Spinal cord (tissue), 10 donors: Measurements from ENCODE around the gene PHTF1. TPM values are rescaled to one million over a fixed set of nuclear protein-coding genes. Genes with fewer than 3 reads are reported as not detected.
"Not testable (repeated sequence)": the region's sequence is repeated elsewhere in the genome, so short reads cannot be mapped to it uniquely, and the experiment has no call there.

Experiments
- DNase-seq, 6 donors: peaks; one replicate each; pipeline versions ENCODE4 v3.0.0 to v3.0.0-alpha.2; 2013 to 2015; ENCODE audit warnings: low spot score in 6 of 6, low read depth in 4 of 6
- H3K27ac ChIP-seq: one replicate; pipeline ENCODE4 v1.5.1; 2013; ENCODE audit warnings: low read depth, low read length, control low read depth
- H3K27me3 ChIP-seq: one replicate; pipeline ENCODE4 v1.6.1; 2013; ENCODE audit warnings: low read length; ENCODE audit not compliant: control insufficient read depth, insufficient read depth
- H3K36me3 ChIP-seq: one replicate; pipeline ENCODE4 v1.6.1; 2013; ENCODE audit warnings: low read length; ENCODE audit not compliant: control insufficient read depth, insufficient read depth
- H3K4me1 ChIP-seq: one replicate; pipeline ENCODE4 v1.6.1; 2013; ENCODE audit warnings: low read length; ENCODE audit not compliant: control insufficient read depth, insufficient read depth
- H3K4me3 ChIP-seq: one replicate; pipeline ENCODE4 v1.5.1; 2013; ENCODE audit warnings: low read depth, low read length, control low read depth
- H3K9me3 ChIP-seq: one replicate; pipeline ENCODE4 v1.6.1; 2013; ENCODE audit warnings: low read length; ENCODE audit not compliant: control insufficient read depth, insufficient read depth
- WGBS: methylation state at CpG from one replicate; pipeline ENCODE4 v1.1.5; 2013; ENCODE audit warnings: missing lambda C conversion rate; ENCODE audit not compliant: insufficient coverage; 5-methylcytosine and 5-hydroxymethylcytosine counted together
- polyA plus RNA-seq, 2 donors: library from polyadenylated mRNA; unstranded; fragments of 120-200 nt; gene quantifications; one replicate each; pipeline ENCODE4 v1.2.1, GENCODE V29; 2013; ENCODE audit not compliant: insufficient read length in 2 of 2
- total RNA-seq, 2 donors: library from RNA; depleted of rRNA in 1 of 2; stranded (reverse); fragments of 120-200 nt in 1 of 2; fragments of >200 nt in 1 of 2; gene quantifications; one replicate each; pipeline versions ENCODE4 v1.2.3 to v1.2.4, GENCODE V29; 2013 to 2014
- donor health status: healthy.

Gene PHTF1
- total and polyA plus RNA-seq, 4 donors = 24.8 to 28.5 (median 25.6) TPM

- no peak for DNase-seq
- no peak overlapping the region for H3K27ac ChIP-seq
- H3K36me3 ChIP-seq = peaks cover 3% of the 10 kb centered on the region
- H3K27me3 ChIP-seq = no peaks in the 10 kb centered on the region
- no peaks in the 10 kb centered on the region for H3K4me1 ChIP-seq
- 100% methylated on average over 4 of the region's 5 CpGs for WGBS
- no peak overlapping the region for H3K4me3 ChIP-seq
- H3K9me3 ChIP-seq = no peaks in the 10 kb centered on the region
Measured at GRCh38 chr1:113742515-113742914, 16.8 kb downstream of the PHTF1 start.

- Histone ChIP-seq H3K36me3 (peaks cover 11% of the 10 kb centered on the region), H3K27me3 (no peaks in the 10 kb centered on the region), H3K9me3 (no peaks in the 10 kb centered on the region), H3K4me1 (no peaks in the 10 kb centered on the region), H3K4me3 (no peak overlapping the region), H3K27ac (no peak overlapping the region)
- DNase-seq = no peak
- WGBS = 100% methylated on average over 1 of the region's 2 CpGs
Measured at GRCh38 chr1:113734357-113735055, 24.8 kb downstream of the PHTF1 start.

DNA sequence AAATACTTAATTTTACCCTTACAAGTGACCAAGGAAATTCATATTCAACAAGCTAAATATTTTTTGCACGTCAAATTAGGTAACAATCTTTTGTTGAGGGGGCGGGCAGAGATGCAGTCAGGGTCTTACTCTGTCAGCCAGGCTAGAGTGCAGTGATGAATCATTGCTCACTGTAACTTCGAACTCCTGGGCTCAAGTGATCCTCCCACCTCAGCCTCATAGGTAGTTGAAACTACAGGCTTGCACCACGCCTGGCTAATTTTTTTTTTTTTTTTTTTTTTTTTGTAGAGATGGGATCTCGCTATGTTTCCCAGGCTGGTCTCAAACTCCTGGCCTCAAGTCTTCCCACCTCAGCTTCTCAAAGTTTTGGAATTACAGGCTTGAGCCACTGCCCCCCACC is 26.5 kb downstream of the PHTF1 start:
- WGBS = 100% methylated on average over 2 of the region's 5 CpGs
- DNase-seq = no peak
- Histone ChIP-seq H3K36me3 (peaks cover 11% of the 10 kb centered on the region), H3K27ac (no peak overlapping the region), H3K9me3 (no peaks in the 10 kb centered on the region), H3K4me1 (no peaks in the 10 kb centered on the region), H3K4me3 (no peak overlapping the region), H3K27me3 (no peaks in the 10 kb centered on the region)

DNA sequence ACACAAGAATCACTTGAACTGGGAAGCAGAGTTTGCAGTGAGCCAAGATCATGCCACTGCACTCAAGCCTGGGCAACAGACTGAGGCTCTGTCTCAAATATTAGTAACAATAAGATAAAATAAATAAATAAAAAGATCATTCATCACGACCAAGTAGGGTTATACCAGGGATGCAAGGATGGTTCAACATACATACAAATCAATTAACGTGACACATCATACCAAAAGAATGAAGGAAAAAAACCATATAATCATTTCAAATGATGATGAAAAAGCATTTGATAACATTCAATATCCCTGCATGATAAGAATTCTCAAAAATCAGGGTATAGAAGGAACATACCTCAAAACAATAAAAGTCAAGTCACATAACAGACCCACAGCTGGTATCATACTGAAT is 38.3 kb downstream of the PHTF1 start:
- no CpG with 5 or more reads among the region's 2 CpGs for WGBS
- no peak overlapping the region for H3K4me3 ChIP-seq
- no peaks in the 10 kb centered on the region for H3K4me1 ChIP-seq
- H3K27me3 ChIP-seq = no peaks in the 10 kb centered on the region
- no peak overlapping the region for H3K27ac ChIP-seq
- H3K36me3 ChIP-seq = peaks cover 18% of the 10 kb centered on the region
- peaks cover 5% of the 10 kb centered on the region for H3K9me3 ChIP-seq
- DNase-seq = no peak

DNA sequence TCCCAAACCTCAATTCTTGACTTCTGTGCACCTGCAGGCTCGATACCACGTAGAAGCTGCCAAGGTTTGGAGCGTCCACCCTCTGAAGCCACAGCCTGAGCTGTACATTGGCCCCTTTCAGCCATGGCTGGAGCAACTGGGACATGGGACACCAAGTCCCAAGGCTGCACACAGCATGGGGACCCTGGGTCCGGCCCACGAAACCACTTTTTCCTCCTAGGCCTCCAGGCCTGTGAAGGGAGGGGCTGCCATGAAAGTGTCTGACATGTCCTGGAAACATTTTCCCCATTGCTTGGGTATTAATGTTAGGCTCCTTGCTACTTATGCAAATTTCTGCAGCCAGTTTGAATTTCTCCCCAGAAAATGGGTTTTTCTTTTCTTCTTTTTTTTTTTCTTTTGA is 40.7 kb downstream of the PHTF1 start:
- not testable (repeated sequence) for H3K27ac ChIP-seq, DNase-seq, H3K4me1 ChIP-seq, H3K27me3 ChIP-seq, H3K4me3 ChIP-seq, H3K9me3 ChIP-seq
- WGBS = 98% methylated on average over 5 of the region's 5 CpGs
- H3K36me3 ChIP-seq = peaks cover 13% of the 10 kb centered on the region

- H3K4me3 ChIP-seq, H3K27ac ChIP-seq, H3K27me3 ChIP-seq, H3K9me3 ChIP-seq, H3K4me1 ChIP-seq, DNase-seq: not testable (repeated sequence)
- H3K36me3 ChIP-seq = peaks cover 13% of the 10 kb centered on the region
- WGBS = no CpG with 5 or more reads among the region's 6 CpGs
Measured at GRCh38 chr1:113717506-113717905, 41.8 kb downstream of the PHTF1 start.

- Histone ChIP-seq H3K27me3 (no peaks in the 10 kb centered on the region), H3K4me1 (no peaks in the 10 kb centered on the region), H3K4me3 (no peak overlapping the region), H3K36me3 (peaks cover 13% of the 10 kb centered on the region), H3K9me3 (no peaks in the 10 kb centered on the region), H3K27ac (no peak overlapping the region)
- 89% methylated on average over 3 of the region's 3 CpGs for WGBS
- no peak for DNase-seq
Measured at GRCh38 chr1:113714606-113715269, 44.5 kb downstream of the PHTF1 start.

- Histone ChIP-seq H3K36me3 (peaks cover 11% of the 10 kb centered on the region), H3K4me3 (no peak overlapping the region), H3K27ac (no peak overlapping the region), H3K9me3 (no peaks in the 10 kb centered on the region), H3K27me3 (no peaks in the 10 kb centered on the region), H3K4me1 (no peaks in the 10 kb centered on the region)
- WGBS = no CpG with 5 or more reads among the region's 3 CpGs
- DNase-seq = no peak
Measured at GRCh38 chr1:113701429-113701828, 57.9 kb downstream of the PHTF1 start.

- Histone ChIP-seq H3K4me3 (no peak overlapping the region), H3K27me3 (no peaks in the 10 kb centered on the region), H3K9me3 (peaks cover 5% of the 10 kb centered on the region), H3K27ac (no peak overlapping the region), H3K36me3 (peaks cover 11% of the 10 kb centered on the region), H3K4me1 (no peaks in the 10 kb centered on the region)
- no peak for DNase-seq
Measured at GRCh38 chr1:113694910-113695309, 64.4 kb downstream of the PHTF1 start.

DNA sequence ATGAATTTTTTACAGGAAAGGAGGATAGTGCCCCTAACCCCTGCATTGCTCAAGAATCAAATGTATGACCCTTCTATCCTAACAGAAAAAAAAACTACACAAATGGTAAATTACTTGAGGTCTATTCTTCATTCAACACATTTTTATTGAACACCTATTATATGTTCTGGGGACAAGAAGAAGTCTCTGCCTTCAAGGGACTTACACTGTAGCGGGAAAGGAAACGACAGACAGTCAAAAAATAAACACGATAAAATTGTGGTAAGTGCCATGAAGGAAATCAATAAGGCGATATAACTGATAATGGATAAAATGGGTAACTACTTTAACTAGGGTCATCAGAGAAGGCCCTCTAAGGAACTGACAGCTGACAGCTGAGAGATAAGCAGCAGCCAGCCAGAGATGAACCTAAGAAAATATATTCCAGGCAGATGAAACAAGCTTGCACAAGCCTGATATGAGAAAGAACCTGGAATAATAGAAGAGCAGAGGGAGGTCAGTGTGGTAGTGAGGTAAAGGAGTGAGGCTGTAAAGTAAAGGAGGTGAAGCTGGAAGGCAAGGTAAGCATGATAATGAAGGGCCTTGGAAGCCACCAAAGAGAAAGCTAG is 66.4 kb downstream of the PHTF1 start:
- Histone ChIP-seq H3K4me3 (no peak overlapping the region), H3K4me1 (no peaks in the 10 kb centered on the region), H3K9me3 (peaks cover 5% of the 10 kb centered on the region), H3K27me3 (no peaks in the 10 kb centered on the region), H3K36me3 (peaks cover 4% of the 10 kb centered on the region), H3K27ac (no peak overlapping the region)
- no peak for DNase-seq
- 97% methylated on average over 4 of the region's 4 CpGs for WGBS
